Measurements from ENCODE around the gene PBX4. TPM values are rescaled to one million over a fixed set of nuclear protein-coding genes. Genes with fewer than 3 reads are reported as not detected.

The PBX4 gene
- total and polyA plus RNA-seq, 2 experiments from 2014 or later: 3.2 to 4.3 TPM

- Histone ChIP-seq H3K27me3 (no peaks in the 10 kb centered on the region), H3K4me2 (peak within 1 kb of the TSS; percentile 93), H3K9me2 (replicated peaks; ENCODE audit: insufficient read depth) (no peaks in the 10 kb centered on the region), H3K4me1 (ENCODE audit: insufficient read depth) (peaks cover 15% of the 10 kb centered on the region), H3K27ac (peak within 1 kb of the TSS; percentile 93), H3K9me3 (ENCODE audit: low read depth) (no peaks in the 10 kb centered on the region), H2AFZ (peak within 1 kb of the TSS; percentile 93), H4K20me1 (ENCODE audit: insufficient read depth, poor library complexity, severe bottlenecking) (no peaks in the 10 kb centered on the region), H3K79me2 (peaks cover 40% of the 10 kb centered on the region), H3K4me3 (peak within 1 kb of the TSS; percentile 88), H3K36me3 (replicated peaks; ENCODE audit: insufficient read depth, low read depth) (no peaks in the 10 kb centered on the region)
- TF ChIP-seq, protein P1, sequence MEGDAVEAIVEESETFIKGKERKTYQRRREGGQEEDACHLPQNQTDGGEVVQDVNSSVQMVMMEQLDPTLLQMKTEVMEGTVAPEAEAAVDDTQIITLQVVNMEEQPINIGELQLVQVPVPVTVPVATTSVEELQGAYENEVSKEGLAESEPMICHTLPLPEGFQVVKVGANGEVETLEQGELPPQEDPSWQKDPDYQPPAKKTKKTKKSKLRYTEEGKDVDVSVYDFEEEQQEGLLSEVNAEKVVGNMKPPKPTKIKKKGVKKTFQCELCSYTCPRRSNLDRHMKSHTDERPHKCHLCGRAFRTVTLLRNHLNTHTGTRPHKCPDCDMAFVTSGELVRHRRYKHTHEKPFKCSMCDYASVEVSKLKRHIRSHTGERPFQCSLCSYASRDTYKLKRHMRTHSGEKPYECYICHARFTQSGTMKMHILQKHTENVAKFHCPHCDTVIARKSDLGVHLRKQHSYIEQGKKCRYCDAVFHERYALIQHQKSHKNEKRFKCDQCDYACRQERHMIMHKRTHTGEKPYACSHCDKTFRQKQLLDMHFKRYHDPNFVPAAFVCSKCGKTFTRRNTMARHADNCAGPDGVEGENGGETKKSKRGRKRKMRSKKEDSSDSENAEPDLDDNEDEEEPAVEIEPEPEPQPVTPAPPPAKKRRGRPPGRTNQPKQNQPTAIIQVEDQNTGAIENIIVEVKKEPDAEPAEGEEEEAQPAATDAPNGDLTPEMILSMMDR (IDR thresholded peaks at IDR 0.05; ENCODE audit: poor library complexity): no peak
- TF ChIP-seq EZH2phosphoT487 (IDR thresholded peaks at IDR 0.05; ENCODE audit: low read depth, severe bottlenecking, unreplicated experiment): no peak
- TF ChIP-seq EZH2 (IDR thresholded peaks at IDR 0.05; ENCODE audit: borderline replicate concordance): no peak
- 98% methylated on average over 70 of the region's 74 CpGs for WGBS (ENCODE audit: low lambda C conversion rate, missing lambda C conversion rate)
- no peak for DNase-seq (ENCODE audit: low spot score)
These were observed 103.4 kb downstream of the PBX4 start, which contains the start of gene TSSK6 for GRCh38 chr19:19514881-19515641. TSSK6 (minus strand) TSS chr19:19515548; CDS start chr19:19515427, 121 bp downstream.

GRCh38 chr19:19514215-19514657 lies 104.3 kb downstream of the PBX4 start:
- TF ChIP-seq EZH2 (IDR thresholded peaks at IDR 0.05; ENCODE audit: borderline replicate concordance) (no peak), EZH2phosphoT487 (IDR thresholded peaks at IDR 0.05; ENCODE audit: low read depth, severe bottlenecking, unreplicated experiment) (no peak)
- TF ChIP-seq, protein P1 (IDR thresholded peaks at IDR 0.05; ENCODE audit: poor library complexity): no peak
- Histone ChIP-seq H2AFZ (no peak overlapping the region), H3K27me3 (no peaks in the 10 kb centered on the region), H3K9me2 (replicated peaks; ENCODE audit: insufficient read depth) (no peaks in the 10 kb centered on the region), H3K79me2 (peaks cover 31% of the 10 kb centered on the region), H3K4me1 (ENCODE audit: insufficient read depth) (peaks cover 15% of the 10 kb centered on the region), H3K36me3 (replicated peaks; ENCODE audit: insufficient read depth, low read depth) (no peaks in the 10 kb centered on the region), H3K27ac (no peak overlapping the region), H3K4me2 (no peak overlapping the region), H4K20me1 (ENCODE audit: insufficient read depth, poor library complexity, severe bottlenecking) (no peaks in the 10 kb centered on the region), H3K9me3 (ENCODE audit: low read depth) (no peaks in the 10 kb centered on the region), H3K4me3 (no peak overlapping the region)
- WGBS (ENCODE audit: low lambda C conversion rate, missing lambda C conversion rate): 98% methylated on average over 44 of the region's 46 CpGs
- DNase-seq (ENCODE audit: low spot score): no peak

DNA sequence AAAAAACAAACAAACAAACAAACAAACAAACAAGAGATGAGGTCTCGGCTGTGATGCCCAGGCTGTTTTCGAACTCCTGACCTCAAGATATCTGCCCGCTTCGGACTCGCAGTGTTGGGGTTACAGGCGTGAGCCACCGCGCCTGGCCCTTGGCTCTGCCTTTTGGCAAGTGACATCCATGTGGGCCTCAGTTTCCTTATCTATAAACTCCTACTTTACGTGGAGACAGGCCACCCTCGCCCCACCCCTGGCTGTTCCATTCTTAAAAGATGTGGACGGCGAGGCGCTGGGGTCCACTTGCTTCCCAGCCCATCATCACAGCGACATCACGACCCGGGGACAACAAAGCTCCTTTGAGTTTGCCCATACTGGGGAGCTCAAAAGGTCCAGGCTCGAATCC lies 104.8 kb downstream of the PBX4 start:
- no peaks in the 10 kb centered on the region for H3K36me3 ChIP-seq (replicated peaks; ENCODE audit: insufficient read depth, low read depth)
- H3K4me1 ChIP-seq (ENCODE audit: insufficient read depth): peaks cover 15% of the 10 kb centered on the region
- 98% methylated on average over 17 of the region's 17 CpGs for WGBS (ENCODE audit: low lambda C conversion rate, missing lambda C conversion rate)
- H3K27me3 ChIP-seq: no peaks in the 10 kb centered on the region
- H3K9me2 ChIP-seq (replicated peaks; ENCODE audit: insufficient read depth): no peaks in the 10 kb centered on the region
- no peaks in the 10 kb centered on the region for H4K20me1 ChIP-seq (ENCODE audit: insufficient read depth, poor library complexity, severe bottlenecking)
- DNase-seq (ENCODE audit: low spot score): no peak
- TF ChIP-seq EZH2 (IDR thresholded peaks at IDR 0.05; ENCODE audit: borderline replicate concordance): no peak
- no peak for TF ChIP-seq EZH2phosphoT487 (IDR thresholded peaks at IDR 0.05; ENCODE audit: low read depth, severe bottlenecking, unreplicated experiment)
- TF ChIP-seq, protein P1 (IDR thresholded peaks at IDR 0.05; ENCODE audit: poor library complexity): no peak
- no peaks in the 10 kb centered on the region for H3K9me3 ChIP-seq (ENCODE audit: low read depth)
- no peak overlapping the region for H3K27ac ChIP-seq
- no peak overlapping the region for H3K4me3 ChIP-seq
- no peak overlapping the region for H2AFZ ChIP-seq
- H3K79me2 ChIP-seq: peaks cover 26% of the 10 kb centered on the region
- H3K4me2 ChIP-seq: no peak overlapping the region

Other genes with a start within 250 kb of the PBX4 start
- 28.0 and 35.7 TPM in 2 replicates for gene GATAD2A, start 213.0 kb downstream of the PBX4 start, total RNA-seq
- 31.4 and 35.3 TPM in 2 replicates for gene GATAD2A, start 213.0 kb downstream of the PBX4 start, polyA plus RNA-seq
- gene TSSK6, start 103.1 kb downstream of the PBX4 start, total RNA-seq: 0.87 and 1.1 TPM in 2 replicates
- gene TSSK6, start 103.1 kb downstream of the PBX4 start, polyA plus RNA-seq: 1.3 TPM in 1 of 2 replicates, not detected in the other
- 46.3 and 80.4 TPM in 2 replicates for gene NDUFA13, start 102.5 kb downstream of the PBX4 start, total RNA-seq
- gene NDUFA13, start 102.5 kb downstream of the PBX4 start, polyA plus RNA-seq: 598 and 615 TPM in 2 replicates
- 0.72 and 3.0 TPM in 2 replicates for gene YJEFN3, start 89.8 kb downstream of the PBX4 start, total RNA-seq
- 12.5 and 14.0 TPM in 2 replicates for gene YJEFN3, start 89.8 kb downstream of the PBX4 start, polyA plus RNA-seq
- gene CILP2, start 80.4 kb downstream of the PBX4 start, total RNA-seq: 5.4 and 5.7 TPM in 2 replicates
- 16.5 and 22.5 TPM in 2 replicates for gene CILP2, start 80.4 kb downstream of the PBX4 start, polyA plus RNA-seq
- 11.5 and 20.1 TPM in 2 replicates for gene LPAR2, start 9.5 kb upstream of the PBX4 start, total RNA-seq
- gene LPAR2, start 9.5 kb upstream of the PBX4 start, polyA plus RNA-seq: 33.1 and 42.6 TPM in 2 replicates
- 4.5 and 5.6 TPM in 2 replicates for gene GMIP, start 25.0 kb upstream of the PBX4 start, total RNA-seq
- 11.4 and 13.0 TPM in 2 replicates for gene GMIP, start 25.0 kb upstream of the PBX4 start, polyA plus RNA-seq
- 53.0 and 113 TPM in 2 replicates for gene ATP13A1, start 45.0 kb upstream of the PBX4 start, total RNA-seq
- 92.0 and 97.5 TPM in 2 replicates for gene ATP13A1, start 45.0 kb upstream of the PBX4 start, polyA plus RNA-seq
- gene ZNF101, start 50.2 kb upstream of the PBX4 start, total RNA-seq: 3.3 and 5.9 TPM in 2 replicates
- gene ZNF101, start 50.2 kb upstream of the PBX4 start, polyA plus RNA-seq: 3.6 and 5.1 TPM in 2 replicates
- gene ZNF14, start 114.4 kb upstream of the PBX4 start, total RNA-seq: 7.3 and 7.5 TPM in 2 replicates
- gene ZNF14, start 114.4 kb upstream of the PBX4 start, polyA plus RNA-seq: 3.9 and 4.6 TPM in 2 replicates
- 27.7 and 47.1 TPM in 2 replicates for gene ZNF506, start 203.1 kb upstream of the PBX4 start, total RNA-seq
- gene ZNF506, start 203.1 kb upstream of the PBX4 start, polyA plus RNA-seq: 9.9 and 16.4 TPM in 2 replicates
- gene ZNF253, start 247.2 kb upstream of the PBX4 start, total RNA-seq: 12.3 and 16.2 TPM in 2 replicates
- 5.0 and 7.1 TPM in 2 replicates for gene ZNF253, start 247.2 kb upstream of the PBX4 start, polyA plus RNA-seq

Data from hepatocyte (in vitro differentiated cells).